MM.1S (cell line): ENCODE data around the gene ATF7.

Experiments
- CTCF ChIP-seq: fragments of 300-600 bp; sonication (generic); IDR thresholded peaks from 2 replicates; pipeline ENCODE4 v1.5.1; 2016; ENCODE audit warnings: antibody characterized with exemption, low read length, mixed read lengths
- EZH2 ChIP-seq: fragments of 300-600 bp; sonication (generic); optimal IDR thresholded peaks from 2 replicates; pipeline ENCODE3; 2017; ENCODE audit warnings: low read depth, mild to moderate bottlenecking, antibody characterized with exemption, low read length, mixed read lengths

GRCh38 chr12:53626702-53627169 is 554 bp upstream of the ATF7 start:
- TF ChIP-seq CTCF (no peak), EZH2 (no peak)
